RWPE2 (cell line): ENCODE measurements around the gene C1orf198.

Source experiments
- ATAC-seq: fragments of 200-7000 bp; cut with Tn5 transposase; 3 replicates; pipeline ENCODE4 v1.9.1; 2021; ENCODE audit warnings: low read depth
- DNase-seq: peaks from one replicate; pipeline ENCODE4 v3.0.0-alpha.2; 2020; ENCODE audit warnings: low spot score
- H3K27ac ChIP-seq: fragments of 450-650 bp; 2 replicates; pipeline ENCODE4 v1.5.1; 2017; ENCODE audit warnings: mild to moderate bottlenecking; ENCODE audit not compliant: poor library complexity, severe bottlenecking
- H3K27me3 ChIP-seq: fragments of 250-450 bp; sonication (Bioruptor Pico); 2 replicates; pipeline ENCODE4 v1.5.1; 2021; ENCODE audit warnings: mild to moderate bottlenecking, moderate library complexity; ENCODE audit not compliant: insufficient read depth, poor library complexity, severe bottlenecking
- H3K36me3 ChIP-seq: fragments of 250-450 bp; sonication (Bioruptor Pico); 2 replicates; pipeline ENCODE4 v1.5.1; 2020; ENCODE audit warnings: low read depth, mild to moderate bottlenecking, moderate library complexity
- H3K4me1 ChIP-seq: fragments of 250-450 bp; sonication (Bioruptor Pico); 2 replicates; pipeline ENCODE4 v1.5.1; 2021; ENCODE audit warnings: mild to moderate bottlenecking, moderate library complexity; ENCODE audit not compliant: insufficient read depth, poor library complexity, severe bottlenecking
- H3K4me3 ChIP-seq: fragments of 250-450 bp; sonication (Bioruptor Pico); 2 replicates; pipeline ENCODE4 v1.5.1; 2021; ENCODE audit warnings: mild to moderate bottlenecking, moderate library complexity; ENCODE audit not compliant: severe bottlenecking
- H3K9me3 ChIP-seq: fragments of 250-450 bp; sonication (Bioruptor Pico); 2 replicates; pipeline ENCODE4 v1.5.1; 2021; ENCODE audit warnings: mild to moderate bottlenecking, moderate library complexity; ENCODE audit not compliant: severe bottlenecking
- TF ChIP-seq, protein P1 (sequence below): fragments of 450-650 bp; IDR thresholded peaks from one replicate; pipeline ENCODE4 v1.5.1; 2017; ENCODE audit warnings: mild to moderate bottlenecking, moderate library complexity; ENCODE audit not compliant: poor library complexity, severe bottlenecking

Gene C1orf198

DNA sequence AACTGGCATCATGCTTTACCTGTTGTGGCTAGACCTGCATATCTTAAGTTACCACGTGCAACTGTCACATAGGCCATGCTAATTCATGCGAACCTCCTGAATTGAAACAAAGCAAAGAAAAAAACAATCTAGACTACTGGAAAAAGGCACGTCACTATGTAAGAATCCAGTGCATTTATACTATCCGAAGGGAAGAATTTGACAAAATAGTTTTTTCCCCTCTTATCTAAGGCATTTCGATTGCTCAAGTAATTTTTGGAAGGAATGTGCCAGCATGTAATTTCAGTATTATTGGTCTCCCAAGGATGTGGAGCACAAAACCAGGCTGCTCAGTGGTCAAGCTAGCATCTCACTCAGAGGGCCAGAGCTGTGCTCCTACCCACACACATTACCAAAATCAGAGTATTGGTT is 31.5 kb upstream of the C1orf198 start:
- TF ChIP-seq, protein P1, sequence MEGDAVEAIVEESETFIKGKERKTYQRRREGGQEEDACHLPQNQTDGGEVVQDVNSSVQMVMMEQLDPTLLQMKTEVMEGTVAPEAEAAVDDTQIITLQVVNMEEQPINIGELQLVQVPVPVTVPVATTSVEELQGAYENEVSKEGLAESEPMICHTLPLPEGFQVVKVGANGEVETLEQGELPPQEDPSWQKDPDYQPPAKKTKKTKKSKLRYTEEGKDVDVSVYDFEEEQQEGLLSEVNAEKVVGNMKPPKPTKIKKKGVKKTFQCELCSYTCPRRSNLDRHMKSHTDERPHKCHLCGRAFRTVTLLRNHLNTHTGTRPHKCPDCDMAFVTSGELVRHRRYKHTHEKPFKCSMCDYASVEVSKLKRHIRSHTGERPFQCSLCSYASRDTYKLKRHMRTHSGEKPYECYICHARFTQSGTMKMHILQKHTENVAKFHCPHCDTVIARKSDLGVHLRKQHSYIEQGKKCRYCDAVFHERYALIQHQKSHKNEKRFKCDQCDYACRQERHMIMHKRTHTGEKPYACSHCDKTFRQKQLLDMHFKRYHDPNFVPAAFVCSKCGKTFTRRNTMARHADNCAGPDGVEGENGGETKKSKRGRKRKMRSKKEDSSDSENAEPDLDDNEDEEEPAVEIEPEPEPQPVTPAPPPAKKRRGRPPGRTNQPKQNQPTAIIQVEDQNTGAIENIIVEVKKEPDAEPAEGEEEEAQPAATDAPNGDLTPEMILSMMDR: no peak
- no peak overlapping the region for H3K4me3 ChIP-seq
- ATAC-seq: no peak

DNA sequence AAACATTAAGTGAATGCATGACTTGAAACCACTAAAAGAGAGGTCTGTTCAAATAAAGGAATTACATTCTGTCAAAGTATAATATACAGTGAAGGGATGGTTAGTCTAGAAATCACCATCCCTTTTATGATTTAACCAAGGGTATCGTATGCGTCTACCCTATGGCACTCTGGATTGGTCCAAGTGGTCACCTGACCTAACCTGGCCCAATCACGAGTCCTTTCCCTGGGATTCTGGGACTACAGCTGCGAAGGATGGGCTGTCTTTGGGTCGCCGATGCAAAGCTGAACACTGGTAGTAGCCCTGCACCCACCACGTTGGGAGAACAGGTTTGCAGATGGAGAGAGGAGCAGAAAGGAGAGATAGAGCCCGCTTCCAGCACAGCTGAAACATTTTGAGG is 30.4 kb upstream of the C1orf198 start:
- ATAC-seq (no peak), DNase-seq (no peak)
- no peaks in the 10 kb centered on the region for H3K9me3 ChIP-seq

More for the DNA sequence above, 31.5 kb upstream of the C1orf198 start:
- DNase-seq: no peak
- no peaks in the 10 kb centered on the region for H3K36me3 ChIP-seq
- H3K27me3 ChIP-seq: no peaks in the 10 kb centered on the region
- H3K9me3 ChIP-seq: no peaks in the 10 kb centered on the region
- no peak overlapping the region for H3K27ac ChIP-seq
- H3K4me1 ChIP-seq: no peaks in the 10 kb centered on the region

DNA sequence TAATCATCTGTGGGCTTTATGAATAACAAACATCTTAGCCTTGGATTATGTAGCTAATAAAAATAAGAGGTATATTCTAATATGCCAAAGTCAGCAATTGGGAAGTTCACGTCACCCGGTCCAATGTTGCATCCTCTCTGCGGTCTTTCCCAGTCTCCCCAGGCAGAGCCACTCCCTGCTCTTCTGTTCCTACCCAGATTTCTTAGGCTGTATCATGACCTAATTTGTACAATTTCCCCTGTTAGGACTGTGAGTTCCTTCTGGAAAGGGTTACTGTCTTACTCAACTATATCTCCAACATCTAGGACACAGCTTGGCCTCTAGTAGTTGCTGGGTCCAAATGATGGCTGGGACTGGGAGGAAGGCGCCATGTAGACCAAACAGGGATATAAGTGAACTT is 29.8 kb upstream of the C1orf198 start:
- Histone ChIP-seq H3K27me3 (no peaks in the 10 kb centered on the region), H3K4me3 (no peak overlapping the region), H3K9me3 (no peaks in the 10 kb centered on the region), H3K4me1 (no peaks in the 10 kb centered on the region), H3K36me3 (no peaks in the 10 kb centered on the region), H3K27ac (no peak overlapping the region)
- ATAC-seq (no peak), DNase-seq (no peak)
- TF ChIP-seq, protein P1: no peak

More for the DNA sequence above, 30.4 kb upstream of the C1orf198 start:
- H3K4me3 ChIP-seq: no peak overlapping the region
- no peaks in the 10 kb centered on the region for H3K4me1 ChIP-seq
- H3K27ac ChIP-seq: no peak overlapping the region
- H3K27me3 ChIP-seq: no peaks in the 10 kb centered on the region
- TF ChIP-seq, protein P1: no peak
- no peaks in the 10 kb centered on the region for H3K36me3 ChIP-seq

DNA sequence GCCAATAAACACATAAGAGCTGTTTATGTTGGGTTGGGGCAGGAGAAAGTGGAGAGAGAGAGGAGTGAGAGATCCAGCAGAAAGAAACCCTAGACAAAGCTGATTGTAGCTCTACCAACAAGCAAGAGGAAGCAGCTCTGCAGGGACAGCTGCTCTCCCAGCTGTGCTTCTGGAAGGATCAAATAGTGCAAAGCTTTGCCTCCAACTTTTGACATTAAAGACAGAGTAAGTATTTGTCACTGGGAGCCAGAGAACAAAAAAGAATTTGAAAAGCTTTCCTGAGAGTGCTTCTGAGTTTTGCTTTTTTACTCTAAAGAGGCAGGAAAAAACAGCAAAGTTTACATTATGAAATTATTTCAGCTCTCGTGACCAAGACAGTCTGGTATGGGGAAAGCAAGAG is 28.5 kb upstream of the C1orf198 start:
- Histone ChIP-seq H3K4me3 (no peak overlapping the region), H3K27me3 (no peaks in the 10 kb centered on the region), H3K36me3 (no peaks in the 10 kb centered on the region), H3K9me3 (no peaks in the 10 kb centered on the region), H3K27ac (no peak overlapping the region), H3K4me1 (no peaks in the 10 kb centered on the region)
- no peak for ATAC-seq
- TF ChIP-seq, protein P1: no peak
- DNase-seq: no peak

DNA sequence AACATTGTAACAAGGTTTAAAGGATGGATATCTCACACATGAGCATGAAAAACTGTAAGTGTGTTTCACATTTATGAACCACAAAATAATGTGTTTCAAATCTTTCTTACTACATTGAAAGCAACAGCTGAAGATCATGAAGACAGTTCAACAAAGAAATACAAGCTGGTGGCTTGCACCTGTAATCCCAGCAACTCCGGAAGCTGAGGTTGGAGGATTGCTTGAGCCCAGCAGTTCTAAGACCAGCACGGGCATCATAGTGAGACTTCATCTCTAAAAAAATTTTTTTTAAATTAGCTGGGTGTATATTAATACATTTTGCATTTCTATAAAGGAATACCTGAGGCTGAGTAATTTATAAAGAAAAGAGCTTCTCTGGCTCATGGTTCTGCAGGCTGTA is 27.1 kb upstream of the C1orf198 start:
- no peaks in the 10 kb centered on the region for H3K4me1 ChIP-seq
- no peak overlapping the region for H3K4me3 ChIP-seq
- H3K27me3 ChIP-seq: no peaks in the 10 kb centered on the region
- DNase-seq: no peak
- H3K36me3 ChIP-seq: no peaks in the 10 kb centered on the region
- TF ChIP-seq, protein P1: no peak
- H3K9me3 ChIP-seq: no peaks in the 10 kb centered on the region
- no peak overlapping the region for H3K27ac ChIP-seq
- ATAC-seq: no peak
